Endothelial cell of hepatic sinusoid (primary cell): ENCODE results near the gene PRKCE.

Experiments used
- in situ Hi-C: cut with HindIII; loops from 2 replicates; pipeline ENCODE4 v1.10.0; 2017; ENCODE audit warnings: low sequenced_read_pairs

PRKCE gene

DNA sequence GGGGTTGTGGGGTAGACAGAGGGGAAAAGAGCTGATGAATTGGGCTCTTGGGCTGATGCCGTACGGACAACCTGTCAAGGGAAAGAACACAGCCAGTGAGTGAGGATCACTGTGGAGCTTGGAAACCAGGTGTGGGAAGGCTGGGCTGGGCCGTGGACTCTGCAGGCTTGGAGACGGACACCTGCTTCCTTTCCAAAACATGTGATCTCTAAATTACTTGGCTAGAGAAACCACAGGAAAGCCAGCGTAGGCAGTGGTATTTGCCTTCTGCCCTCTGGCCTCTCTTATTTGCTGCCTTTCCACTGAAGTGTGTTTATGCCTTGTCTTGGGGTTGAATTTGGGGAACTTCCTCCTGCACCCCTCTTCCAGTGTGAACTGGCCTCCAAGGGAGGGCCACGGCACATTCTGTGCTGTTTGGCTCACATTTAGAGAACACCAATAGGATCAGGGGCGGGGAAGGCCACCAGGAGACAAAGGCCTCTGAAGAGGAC, 267.7 kb downstream of the PRKCE start:
- in situ Hi-C loops, result no loop called here

DNA sequence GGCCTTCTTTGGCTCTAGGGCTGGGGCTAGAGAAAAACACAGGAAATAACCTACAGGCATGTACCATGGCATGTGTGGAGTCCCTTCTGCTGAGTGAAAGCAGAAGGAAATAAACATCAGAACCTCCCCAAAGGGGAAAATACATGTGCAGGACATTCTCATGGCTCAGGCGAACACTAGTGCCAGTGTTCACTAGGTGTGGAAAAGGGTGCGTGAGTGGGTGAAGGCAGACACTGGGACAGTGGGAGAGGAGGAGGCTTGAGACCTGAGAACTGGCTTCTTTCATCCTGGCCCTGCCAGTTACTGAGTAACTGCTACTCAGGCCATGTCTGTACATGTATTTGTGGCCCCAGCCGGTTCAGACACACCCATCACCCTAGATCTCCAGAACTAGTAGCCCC, 268.2 kb downstream of the PRKCE start:
- in situ Hi-C loops, result no loop called here

DNA sequence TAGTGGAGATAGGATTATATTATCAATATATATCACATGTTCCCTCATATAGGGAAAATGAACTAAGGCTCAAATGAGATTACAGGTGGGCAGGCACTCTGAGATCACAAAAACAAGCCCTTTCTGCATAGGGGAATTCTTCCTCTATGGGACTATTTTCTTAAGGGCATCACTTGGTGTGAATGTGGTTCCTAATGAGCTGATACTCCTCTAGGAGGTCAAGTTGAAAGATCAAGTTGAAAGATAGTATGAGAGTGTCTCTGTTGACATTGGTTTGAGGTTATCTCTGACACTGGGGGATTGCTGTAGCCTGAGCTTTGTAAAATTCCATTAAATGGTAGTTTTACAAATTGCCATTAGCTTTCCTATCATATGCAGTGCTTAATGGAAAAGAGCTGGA, 270.4 kb downstream of the PRKCE start:
- in situ Hi-C loops, result no loop called here

DNA sequence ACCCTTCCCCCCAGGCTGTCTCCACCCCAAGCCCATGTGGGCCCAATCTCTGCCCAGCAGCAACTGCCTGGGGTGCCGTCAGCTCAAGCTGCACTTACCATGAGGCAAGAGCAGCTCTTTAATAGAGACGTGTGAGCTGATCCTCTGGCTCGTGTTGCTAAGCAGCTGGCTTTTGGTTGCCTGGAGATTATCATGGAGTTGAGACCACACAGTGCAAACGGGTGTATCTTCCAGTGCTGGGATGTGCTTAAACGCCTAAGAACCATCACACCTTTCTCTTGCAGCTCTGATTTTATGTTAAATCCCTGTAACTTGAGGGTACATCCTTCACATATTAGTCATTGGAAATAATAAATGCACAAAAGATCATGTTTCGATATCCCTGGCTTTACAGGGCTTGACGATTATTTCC, 271.1 kb downstream of the PRKCE start:
- in situ Hi-C loops, result no loop called here

- in situ Hi-C loops, result no loop called here
Observed at GRCh38 chr2:45923701-45924100, 272.2 kb downstream of the PRKCE start.

GRCh38 chr2:45925026-45925425, 273.6 kb downstream of the PRKCE start:
- in situ Hi-C loops, result loop anchor here (25.0 kb wide), 1 partner anchor 938 kb away; no protein-coding TSS in a partner anchor

DNA sequence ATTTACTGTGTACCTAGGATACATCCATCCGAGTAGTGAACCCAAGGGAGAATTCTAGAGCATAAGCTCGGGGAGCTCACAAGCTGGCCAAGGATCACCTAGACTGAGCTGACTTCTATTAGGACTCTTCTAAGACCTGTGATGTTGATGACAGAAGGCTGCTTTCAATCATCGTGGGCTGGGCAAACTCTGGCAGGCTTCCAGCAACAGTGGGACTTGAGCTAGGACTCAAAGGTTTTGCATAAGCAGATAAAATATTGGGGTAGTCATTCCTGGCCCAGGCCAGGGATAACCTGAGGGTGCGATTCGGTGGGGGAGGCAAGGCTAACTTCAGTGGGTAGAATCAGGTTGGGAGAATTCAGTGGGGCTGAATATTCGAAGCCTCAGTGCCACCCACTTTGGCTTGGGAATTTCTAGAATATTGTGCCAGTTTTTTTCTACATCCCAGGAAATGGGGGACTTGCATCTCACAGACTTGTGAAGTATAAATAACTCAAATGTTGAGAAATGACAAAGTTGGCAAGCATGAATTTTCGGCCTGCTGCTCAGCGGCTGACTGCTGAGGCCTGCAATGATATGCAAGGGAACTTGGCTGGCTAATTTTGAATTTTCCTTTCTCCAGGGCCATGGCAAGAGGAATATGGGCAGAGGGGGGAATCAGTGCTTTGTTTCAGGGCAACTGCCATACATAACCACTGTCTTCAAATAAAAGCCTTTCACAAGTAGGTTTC, 274.3 kb downstream of the PRKCE start:
- in situ Hi-C loops, result loop anchor here (25.0 kb wide), 1 partner anchor 938 kb away; no protein-coding TSS in a partner anchor

DNA sequence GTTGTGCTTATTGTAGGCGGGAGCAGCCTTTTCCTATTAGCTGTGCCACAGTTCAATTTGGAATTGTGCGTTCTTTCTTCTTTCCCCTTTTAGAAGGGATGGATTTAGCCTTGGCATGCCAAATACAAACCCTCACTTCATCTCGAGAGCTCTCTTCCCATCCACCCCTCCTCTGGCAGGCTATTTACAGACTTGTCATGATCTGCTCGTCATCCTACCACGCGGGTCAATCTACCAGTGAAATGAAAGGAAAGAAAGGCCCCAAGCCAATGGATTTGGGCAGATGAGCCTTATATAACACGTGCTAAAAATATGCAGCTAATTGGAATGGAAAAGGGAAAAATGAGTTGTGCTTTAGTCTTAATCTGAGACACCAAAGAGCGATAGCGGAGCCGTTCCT, 277.5 kb downstream of the PRKCE start:
- in situ Hi-C loops, result loop anchor here (25.0 kb wide), 1 partner anchor 942 kb away; no protein-coding TSS in a partner anchor

DNA sequence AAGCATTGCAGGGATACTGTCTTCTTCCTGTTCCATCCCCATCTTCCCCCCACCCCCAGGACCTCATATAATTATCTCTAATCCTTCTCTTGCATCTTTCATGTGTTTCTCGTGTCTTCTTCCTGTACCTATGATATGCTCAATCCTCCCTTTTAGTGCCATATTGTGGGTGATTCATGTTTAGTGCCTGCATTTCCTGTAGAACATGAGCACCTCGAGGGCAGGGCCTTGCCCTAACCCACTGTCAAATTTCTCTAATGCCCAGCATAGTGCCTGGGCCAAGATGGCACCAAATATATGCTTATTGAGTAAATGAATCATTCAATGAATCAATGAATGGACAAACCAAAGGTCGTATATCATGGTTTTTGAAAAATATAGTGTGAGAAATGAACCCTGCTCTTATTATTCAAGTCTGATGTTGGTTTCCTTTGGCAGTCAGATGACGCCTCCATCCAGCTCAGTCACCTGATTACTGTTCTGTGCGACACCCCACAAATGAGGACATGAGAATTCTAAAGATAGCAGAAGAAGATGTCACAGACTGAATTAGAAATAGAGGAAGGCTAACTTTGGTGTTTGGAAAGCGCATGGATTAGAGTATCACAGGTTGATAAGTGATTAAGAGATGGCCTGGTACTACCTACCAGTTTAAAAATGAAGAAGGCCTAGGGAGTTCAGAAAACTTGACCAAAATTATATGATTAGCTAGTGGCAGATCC, 278.4 kb downstream of the PRKCE start:
- in situ Hi-C loops, result loop anchor here (10.0 to 25.0 kb wide), 2 partner anchors 285 to 943 kb away; no protein-coding TSS in a partner anchor

DNA sequence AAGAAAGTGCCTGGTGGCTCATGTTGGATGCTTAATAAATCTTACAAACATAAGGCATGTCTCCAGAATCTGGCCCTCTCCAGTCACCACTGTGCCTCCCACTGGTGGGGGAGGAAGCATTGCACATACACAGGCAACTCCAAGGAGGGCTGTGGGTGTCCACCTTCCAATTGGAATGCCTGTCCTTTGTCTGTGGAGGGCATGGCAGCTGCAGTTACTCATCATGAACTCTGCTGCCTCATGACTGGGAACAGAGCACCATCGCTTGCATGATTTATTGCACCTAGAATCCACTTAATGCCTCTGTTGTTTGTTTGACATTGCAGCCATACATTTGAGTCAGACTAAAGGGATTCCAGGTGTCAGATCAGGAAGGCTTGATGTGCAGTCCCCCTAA, 278.9 kb downstream of the PRKCE start:
- in situ Hi-C loops, result loop anchor here (10.0 to 25.0 kb wide), 2 partner anchors 286 to 943 kb away; no protein-coding TSS in a partner anchor

- in situ Hi-C loops, result loop anchor here (10.0 to 25.0 kb wide), 2 partner anchors 288 to 945 kb away; no protein-coding TSS in a partner anchor
Observed at GRCh38 chr2:45932278-45932975, 281.0 kb downstream of the PRKCE start.

- in situ Hi-C loops, result loop anchor here (10.0 to 25.0 kb wide), 2 partner anchors 291 to 949 kb away; no protein-coding TSS in a partner anchor
Observed at GRCh38 chr2:45935791-45936622, 284.5 kb downstream of the PRKCE start.

DNA sequence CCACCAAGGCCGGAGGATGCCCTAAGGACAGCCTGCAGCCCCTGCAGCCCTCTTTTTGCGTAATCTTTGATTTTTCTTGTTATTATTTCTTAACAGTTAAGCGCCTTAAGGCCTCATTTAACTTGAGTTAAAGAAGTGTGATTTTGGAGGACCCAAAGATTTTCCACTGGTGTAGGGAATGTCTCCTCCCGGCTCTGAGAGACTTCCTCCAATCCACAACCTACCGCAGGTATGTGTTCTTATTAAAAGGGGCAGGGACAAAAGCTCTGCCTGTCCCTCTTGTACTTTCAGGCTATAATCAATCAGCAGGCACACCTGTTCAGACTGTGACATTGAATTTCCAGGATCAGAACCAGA, 285.1 kb downstream of the PRKCE start:
- in situ Hi-C loops, result loop anchor here (10.0 to 25.0 kb wide), 2 partner anchors 292 to 949 kb away; no protein-coding TSS in a partner anchor

DNA sequence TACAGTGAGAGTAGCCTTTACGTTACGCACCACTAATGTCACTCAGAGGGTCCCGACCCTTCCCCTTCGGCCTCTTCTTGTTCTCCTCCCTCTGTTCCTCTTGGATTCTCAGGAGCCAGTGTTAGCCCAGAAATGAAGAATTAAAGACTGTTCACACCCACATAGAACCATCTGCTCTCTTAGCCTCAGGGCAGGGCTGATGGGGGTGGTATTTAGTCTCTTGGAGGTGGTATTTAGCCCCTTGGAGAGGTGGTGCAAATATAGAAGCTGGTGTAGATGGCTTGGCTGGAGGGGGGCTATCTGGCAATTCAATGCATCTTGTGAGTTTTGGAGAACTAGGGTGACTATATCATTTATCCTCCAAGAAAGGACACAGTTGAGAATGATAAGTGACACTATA, 286.5 kb downstream of the PRKCE start:
- in situ Hi-C loops, result loop anchor here (10.0 to 25.0 kb wide), 2 partner anchors 293 to 951 kb away; no protein-coding TSS in a partner anchor

- in situ Hi-C loops, result loop anchor here (10.0 to 25.0 kb wide), 2 partner anchors 294 to 952 kb away; no protein-coding TSS in a partner anchor
Observed at GRCh38 chr2:45938649-45939511, 287.4 kb downstream of the PRKCE start.

- in situ Hi-C loops, result loop anchor here (25.0 kb wide), 1 partner anchor 954 kb away; no protein-coding TSS in a partner anchor
Observed at GRCh38 chr2:45941531-45942236, 290.2 kb downstream of the PRKCE start.

DNA sequence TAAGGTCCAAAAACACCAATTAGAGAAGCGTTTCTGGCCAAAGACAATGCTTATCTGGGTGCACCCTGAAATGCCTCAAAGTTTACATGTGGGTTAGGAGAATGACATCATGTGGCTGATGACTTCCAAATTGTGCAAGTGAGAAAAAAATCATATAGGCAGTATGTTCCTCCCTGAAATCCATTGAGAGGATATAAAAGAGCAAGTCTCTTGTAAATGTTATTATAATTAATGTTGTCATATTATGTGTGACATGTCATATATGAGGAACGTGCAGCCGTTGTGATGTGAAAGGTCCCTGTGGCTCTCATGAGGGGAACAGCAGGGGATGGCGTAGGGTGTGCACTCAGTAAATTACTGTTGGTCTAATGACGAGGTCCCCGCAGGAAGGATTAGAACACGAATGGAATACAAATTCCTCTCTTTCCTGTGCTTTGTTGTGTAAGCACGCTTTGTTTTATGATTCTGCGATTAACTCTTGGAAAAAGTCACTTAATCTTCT, 290.8 kb downstream of the PRKCE start:
- in situ Hi-C loops, result loop anchor here (25.0 kb wide), 1 partner anchor 955 kb away; no protein-coding TSS in a partner anchor
